Endothelial cell of umbilical vein (primary cell): ENCODE data around the gene C22orf23.

Experiments
- CTCF ChIP-seq, 2 donors: IDR thresholded peaks; 1 replicate in 1 of 2; 2 replicates in 1 of 2; pipeline ENCODE4 v1.5.1; 2011; ENCODE audit warnings: low read length in 2 of 2, mild to moderate bottlenecking in 2 of 2, moderate library complexity in 2 of 2, control low read depth in 1 of 2, inconsistent platforms in 1 of 2, low read depth in 1 of 2; ENCODE audit not compliant: insufficient read depth in 1 of 2; ENCODE audit errors: extremely low read depth in 1 of 2
- EZH2 ChIP-seq: IDR thresholded peaks from 2 replicates; pipeline ENCODE4 v1.6.1; 2012; ENCODE audit warnings: borderline replicate concordance, low read depth, mild to moderate bottlenecking, moderate library complexity, low read length, inconsistent platforms; ENCODE audit not compliant: severe bottlenecking
- FOS ChIP-seq: IDR thresholded peaks from 2 replicates; pipeline ENCODE4 v1.6.1; 2011; ENCODE audit warnings: mild to moderate bottlenecking, low read length, moderate library complexity, borderline replicate concordance; ENCODE audit not compliant: insufficient read depth
- GATA2 ChIP-seq: IDR thresholded peaks from 2 replicates; pipeline ENCODE4 v1.7.0; 2011; ENCODE audit warnings: low read depth, mild to moderate bottlenecking, moderate library complexity, mixed read lengths, low read length; ENCODE audit not compliant: insufficient read length, insufficient read depth
- JUN ChIP-seq: IDR thresholded peaks from 2 replicates; pipeline ENCODE4 v1.6.1; 2011; ENCODE audit warnings: borderline replicate concordance, low read depth; ENCODE audit not compliant: insufficient read length, insufficient read depth
- MAX ChIP-seq: IDR thresholded peaks from 2 replicates; pipeline ENCODE4 v1.6.1; 2011; ENCODE audit not compliant: insufficient read depth, insufficient read length
- POLR2A ChIP-seq: IDR thresholded peaks from 2 replicates; pipeline ENCODE4 v1.6.1; 2012; ENCODE audit warnings: low read depth, mild to moderate bottlenecking, control low read depth, low read length
- POLR2AphosphoS5 ChIP-seq: IDR thresholded peaks from 2 replicates; pipeline ENCODE4 v1.6.1; 2012; ENCODE audit warnings: low read depth, mild to moderate bottlenecking, control low read depth, low read length, moderate library complexity; ENCODE audit not compliant: insufficient read depth

GRCh38 chr22:37929390-37929789, 24.0 kb downstream of the C22orf23 start:
- TF ChIP-seq CTCF (IDR thresholded peaks at IDR 0.05; ENCODE audit: extremely low read depth in 1 of 2, insufficient read depth in 1 of 2, low read depth in 1 of 2, low read length in 2 of 2) (no peak), MAX (no peak), POLR2AphosphoS5 (no peak), JUN (no peak), POLR2A (no peak), EZH2 (no peak), FOS (no peak), GATA2 (no peak)
